ENCODE results near the gene SYNGR1.
"Not testable (repeated sequence)": the region's sequence is repeated elsewhere in the genome, so short reads cannot be mapped to it uniquely, and the experiment has no call there.

The SYNGR1 gene

DNA sequence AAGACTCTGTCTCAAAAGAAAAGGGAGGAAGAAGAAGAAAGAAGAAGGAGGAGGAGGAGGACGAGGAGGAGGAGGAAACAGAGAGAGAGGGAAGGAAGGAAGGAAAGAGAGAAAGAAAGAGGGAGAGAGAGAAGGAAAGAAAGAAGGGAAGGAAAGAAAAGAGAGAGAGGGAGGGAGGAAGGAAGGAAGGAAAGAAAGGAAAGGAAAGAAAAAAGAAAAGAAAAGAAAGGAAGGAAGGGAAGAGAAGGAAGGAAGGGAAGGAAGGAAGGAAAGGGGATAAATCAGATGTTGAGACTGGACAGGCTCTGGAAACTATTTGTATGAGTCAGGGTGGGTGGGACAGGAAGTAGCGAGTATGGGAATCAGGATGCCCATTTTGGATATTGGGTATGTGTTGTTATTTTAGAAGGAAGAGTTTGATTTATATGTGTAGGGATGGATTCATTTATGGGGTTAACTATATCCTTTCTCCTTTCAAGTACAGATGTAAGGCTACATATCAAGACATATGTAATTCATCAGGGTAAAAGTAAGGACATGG, 24.3 kb upstream of the SYNGR1 start:
- FAIRE-seq = no peak
- no peak for TF ChIP-seq POLR2A (IDR thresholded peaks at IDR 0.05; ENCODE audit: low read depth, low read length)
- no peak for DNase-seq (ENCODE audit: insufficient read length, low spot score)

DNA sequence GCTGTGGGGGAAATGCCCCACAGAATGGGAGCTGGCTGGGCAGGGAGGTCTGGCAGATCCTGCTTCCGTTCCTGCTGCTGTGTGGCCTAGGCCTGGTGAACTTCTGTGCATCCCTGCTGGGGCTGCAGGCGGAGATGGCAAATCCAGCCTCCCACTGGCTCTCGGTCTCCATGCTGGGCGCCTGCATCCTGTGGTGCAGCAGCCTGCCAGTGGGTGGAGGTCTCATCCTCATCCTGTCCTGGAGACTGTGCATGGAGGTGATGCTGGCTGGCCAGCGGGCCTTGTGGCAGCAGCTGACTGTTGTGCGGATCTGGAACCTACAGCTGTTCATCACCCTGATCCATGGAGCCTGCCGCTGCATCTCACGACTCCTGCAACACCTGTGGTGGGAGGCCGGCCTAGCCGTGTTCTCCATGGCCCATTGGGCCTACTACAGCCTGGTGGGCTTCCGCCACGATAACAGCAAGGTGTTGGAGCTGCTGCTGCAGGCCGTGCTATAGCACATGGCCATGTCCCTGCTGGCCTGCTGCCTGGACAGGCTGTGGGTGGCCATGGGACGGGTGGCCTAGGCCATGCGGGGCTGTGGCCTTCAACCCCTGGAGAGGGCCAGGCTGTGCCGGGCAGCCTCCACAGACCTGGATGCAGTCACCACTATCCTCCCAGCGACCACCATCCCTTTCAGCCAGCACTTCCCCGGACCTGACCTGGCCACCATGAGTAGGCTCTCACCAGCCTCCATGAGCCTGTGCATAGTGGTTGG, 21.6 kb upstream of the SYNGR1 start:
- no peak for TF ChIP-seq POLR2A (IDR thresholded peaks at IDR 0.05; ENCODE audit: low read depth, low read length)
- FAIRE-seq (no peak), DNase-seq (ENCODE audit: insufficient read length, low spot score) (no peak)

DNA sequence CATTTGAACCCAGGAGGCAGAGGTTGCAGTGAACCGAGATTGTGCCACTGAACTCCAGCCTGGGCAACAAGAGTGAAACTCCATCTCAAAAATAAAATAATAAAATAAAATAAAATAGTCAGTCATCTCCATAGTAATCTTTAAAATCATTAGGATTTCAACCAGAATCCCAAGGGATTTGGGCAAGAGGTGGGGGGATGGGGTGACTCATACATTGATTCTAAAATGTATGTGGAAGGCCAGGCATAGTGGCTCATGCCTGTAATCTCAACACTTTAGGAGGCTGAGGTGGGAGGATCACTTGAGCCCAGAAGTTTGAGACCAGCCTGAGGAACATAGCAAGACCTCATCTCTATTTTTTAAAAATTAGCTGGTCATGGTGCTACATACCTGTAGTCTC, 19.2 kb upstream of the SYNGR1 start:
- not testable (repeated sequence) for FAIRE-seq; DNase-seq (ENCODE audit: insufficient read length, low spot score)

DNA sequence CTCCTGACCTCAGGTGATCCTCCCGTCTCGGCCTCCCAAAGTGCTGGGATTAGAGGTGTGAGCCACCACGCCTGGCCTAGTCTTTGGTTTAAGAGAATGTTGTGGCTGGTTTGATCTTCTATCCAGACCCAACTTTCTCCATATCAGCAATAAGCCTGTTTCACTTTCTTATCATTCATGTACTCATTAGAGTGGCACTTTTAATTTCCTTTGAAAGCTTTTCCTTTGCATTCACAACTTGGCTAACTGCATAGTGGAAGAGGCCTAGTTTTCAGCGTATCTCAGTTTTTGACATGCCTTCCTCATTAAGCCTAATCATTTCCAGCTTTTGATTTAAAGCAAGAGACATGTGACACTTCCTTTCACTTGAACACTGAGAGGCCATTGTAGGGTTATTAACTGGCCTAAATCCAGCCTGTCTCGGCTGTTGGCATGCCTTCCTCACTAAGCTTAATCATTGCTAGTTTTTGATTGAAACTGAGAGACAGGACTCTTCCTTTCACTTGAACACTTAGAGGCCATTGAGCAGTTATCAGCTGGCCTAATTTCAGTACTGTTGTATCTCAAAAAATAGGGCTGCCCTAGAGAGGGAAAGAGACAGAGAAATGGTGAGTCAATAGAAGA, 17.2 kb upstream of the SYNGR1 start:
- no peak for FAIRE-seq
- no peak for DNase-seq (ENCODE audit: insufficient read length, low spot score)
- TF ChIP-seq POLR2A (IDR thresholded peaks at IDR 0.05; ENCODE audit: low read depth, low read length) = no peak

DNA sequence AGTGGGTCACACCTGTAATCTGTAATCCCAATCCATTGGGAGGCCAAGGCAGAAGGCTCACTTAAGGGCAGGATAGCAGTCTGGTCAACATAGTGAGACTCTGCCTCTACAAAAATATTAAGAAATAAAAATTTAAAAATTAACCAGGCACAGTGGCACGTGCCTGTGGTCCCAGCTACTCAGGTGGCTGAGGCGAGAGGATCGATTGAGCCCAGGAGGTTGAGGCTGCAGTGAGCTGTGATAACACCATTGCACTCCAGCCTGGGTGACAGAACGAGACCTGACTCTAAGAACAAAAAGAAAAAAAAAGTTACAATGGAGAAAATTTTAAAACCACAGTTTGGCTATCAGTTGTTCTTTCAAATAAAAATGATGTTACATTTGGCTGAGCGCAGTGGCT, 13.4 kb upstream of the SYNGR1 start:
- no peak for TF ChIP-seq POLR2A (IDR thresholded peaks at IDR 0.05; ENCODE audit: low read depth, low read length)
- no peak for FAIRE-seq
- DNase-seq (ENCODE audit: insufficient read length, low spot score) = no peak

DNA sequence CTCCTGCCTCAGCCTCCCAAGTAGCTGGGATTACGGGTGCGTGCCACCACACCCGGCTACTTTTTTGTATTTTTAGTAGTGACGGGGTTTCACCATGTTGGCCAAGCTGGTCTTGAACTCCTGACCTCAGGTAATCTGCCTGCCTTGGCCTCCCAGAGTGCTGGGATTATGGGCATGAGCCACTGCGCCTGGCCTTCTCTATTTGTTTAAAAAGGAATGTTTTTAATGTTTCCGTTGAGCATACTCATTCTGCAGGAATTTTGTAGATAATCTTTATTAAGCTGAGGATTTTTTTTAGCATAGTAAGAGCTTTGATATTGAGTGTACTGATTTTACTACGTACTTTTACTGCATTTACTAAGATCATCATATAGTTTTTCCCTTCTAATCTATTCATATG, 10.0 kb upstream of the SYNGR1 start:
- DNase-seq (ENCODE audit: insufficient read length, low spot score); FAIRE-seq: not testable (repeated sequence)

DNA sequence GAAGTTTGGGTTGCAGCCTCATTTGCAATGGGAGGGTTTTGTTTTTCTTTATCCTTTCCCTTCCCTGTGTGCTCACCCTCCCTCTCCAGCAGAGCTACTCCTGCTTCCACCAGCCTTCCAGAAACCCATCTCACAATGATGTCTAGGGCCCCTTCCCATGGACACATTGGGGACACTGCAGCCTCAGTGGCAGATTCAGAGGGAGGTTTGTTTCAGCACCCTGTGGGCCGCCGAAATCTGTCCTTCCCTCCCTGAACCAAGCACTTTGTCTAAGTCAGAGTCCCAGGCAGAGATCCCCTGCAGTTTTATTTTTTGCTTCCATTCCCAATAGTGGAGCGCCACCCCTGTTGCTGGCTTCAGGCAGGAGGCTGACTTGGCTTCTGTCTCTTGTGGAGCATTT, 8.6 kb upstream of the SYNGR1 start:
- FAIRE-seq (no peak), DNase-seq (ENCODE audit: insufficient read length, low spot score) (no peak)
- no peak for TF ChIP-seq POLR2A (IDR thresholded peaks at IDR 0.05; ENCODE audit: low read depth, low read length)

DNA sequence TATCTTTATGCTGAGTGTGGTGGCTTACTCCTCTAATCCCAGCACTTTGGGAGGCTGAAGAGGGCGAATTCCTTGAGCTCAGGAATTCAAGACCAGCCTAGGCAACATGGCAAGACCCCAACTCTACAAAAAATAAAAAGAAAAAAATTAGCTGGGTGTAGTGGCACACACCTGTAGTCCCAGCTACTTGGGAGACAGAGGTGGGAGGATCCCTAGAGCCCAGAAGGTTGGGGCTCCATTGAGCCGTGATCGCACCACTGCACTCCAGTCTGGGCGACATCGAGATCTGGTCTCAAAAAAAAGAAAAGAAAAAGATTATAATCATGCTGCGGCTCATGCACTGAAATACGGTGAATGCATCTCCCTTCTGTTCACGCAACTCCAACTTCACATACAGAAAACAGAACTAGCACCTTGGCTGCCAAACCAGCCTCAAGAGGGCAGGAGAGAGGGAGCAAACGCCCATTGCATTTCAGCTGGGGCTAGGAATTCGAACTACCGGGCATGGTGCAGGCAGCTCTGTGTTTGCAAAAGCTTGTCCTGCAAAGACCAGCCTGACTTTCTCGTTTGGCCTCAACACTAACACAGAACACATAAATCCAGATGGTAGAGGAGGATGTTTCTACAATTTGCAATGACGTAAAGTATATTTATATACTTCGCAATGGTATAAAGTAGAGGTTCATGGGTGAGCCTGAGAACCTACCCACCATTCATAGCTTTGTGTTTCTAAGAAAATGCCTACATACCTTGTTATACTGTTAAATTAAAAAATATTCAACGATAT, 6.3 kb upstream of the SYNGR1 start:
- DNase-seq (ENCODE audit: insufficient read length, low spot score) (no peak), FAIRE-seq (peak; percentile 85)
- TF ChIP-seq POLR2A (IDR thresholded peaks at IDR 0.05; ENCODE audit: low read depth, low read length) = no peak

DNA sequence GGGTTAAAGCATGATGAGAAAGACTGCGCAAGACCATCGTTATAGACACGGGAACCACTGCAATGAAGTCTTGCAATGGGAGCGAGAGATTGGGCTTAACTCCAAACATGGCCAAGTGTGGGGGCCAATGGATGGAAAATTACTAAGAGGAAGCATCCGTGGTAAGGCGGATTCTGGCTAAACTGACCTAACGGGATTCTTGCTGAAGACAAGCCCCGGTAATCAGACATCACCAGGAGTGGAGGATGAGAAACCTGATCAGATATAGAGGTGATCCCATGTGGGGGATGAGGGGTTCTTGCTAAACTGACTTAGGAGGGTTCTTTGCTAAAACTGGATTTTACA, 5.8 kb upstream of the SYNGR1 start:
- no peak for TF ChIP-seq POLR2A (IDR thresholded peaks at IDR 0.05; ENCODE audit: low read depth, low read length)
- DNase-seq (ENCODE audit: insufficient read length, low spot score) (no peak), FAIRE-seq (no peak)

DNA sequence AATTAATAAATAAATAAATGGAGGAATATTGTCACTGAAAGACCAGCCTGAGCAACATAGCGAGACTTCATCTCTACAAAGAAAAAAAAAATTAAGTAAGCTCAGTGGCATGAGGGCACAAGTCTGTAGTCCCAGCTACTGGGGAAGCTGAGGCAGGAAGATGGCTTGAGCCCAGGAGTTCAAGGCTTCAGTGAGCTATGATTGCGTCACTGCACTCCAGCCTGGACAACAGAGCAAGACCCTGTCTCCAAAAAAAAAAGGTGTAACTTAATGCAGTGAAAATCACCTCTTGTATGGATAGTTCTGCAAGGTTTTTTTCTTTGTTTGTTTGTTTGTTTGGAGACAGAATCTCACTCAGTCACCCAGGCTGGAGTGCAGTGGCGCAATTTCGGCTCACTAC, 4.6 kb upstream of the SYNGR1 start:
- FAIRE-seq = no peak
- no peak for TF ChIP-seq POLR2A (IDR thresholded peaks at IDR 0.05; ENCODE audit: low read depth, low read length)
- no peak for DNase-seq (ENCODE audit: insufficient read length, low spot score)

DNA sequence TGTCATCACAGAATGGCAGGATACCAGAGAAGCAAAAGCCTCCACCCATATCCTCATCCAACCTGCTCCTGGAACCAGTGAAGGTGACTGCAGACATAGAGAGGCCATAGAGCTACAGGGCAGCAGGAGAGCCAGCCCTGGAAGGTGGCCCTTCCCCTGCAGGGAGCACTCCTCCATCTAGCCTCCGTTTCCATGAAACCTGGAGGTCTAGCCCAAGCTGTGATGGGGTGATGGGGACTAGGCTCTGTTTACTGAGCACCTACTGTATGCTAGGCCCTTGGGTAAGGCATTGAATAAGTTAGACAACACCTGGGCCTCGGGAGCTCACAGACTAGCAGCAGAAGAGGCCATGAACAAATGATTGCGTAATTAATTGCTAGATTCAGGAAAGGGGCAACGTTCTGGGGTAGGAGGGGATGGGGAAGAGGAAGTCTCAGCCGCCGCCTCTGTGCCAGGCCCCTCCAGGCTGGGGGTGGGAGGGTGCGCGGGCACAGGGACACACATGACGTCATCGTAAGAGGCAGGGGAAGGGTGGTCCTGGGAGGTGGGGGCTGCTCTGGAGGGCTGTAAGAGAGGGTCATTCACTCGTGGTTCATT, 784 bp upstream of the SYNGR1 start:
- no peak for FAIRE-seq
- TF ChIP-seq POLR2A (IDR thresholded peaks at IDR 0.05; ENCODE audit: low read depth, low read length) = no peak
- no peak for DNase-seq (ENCODE audit: insufficient read length, low spot score)

DNA sequence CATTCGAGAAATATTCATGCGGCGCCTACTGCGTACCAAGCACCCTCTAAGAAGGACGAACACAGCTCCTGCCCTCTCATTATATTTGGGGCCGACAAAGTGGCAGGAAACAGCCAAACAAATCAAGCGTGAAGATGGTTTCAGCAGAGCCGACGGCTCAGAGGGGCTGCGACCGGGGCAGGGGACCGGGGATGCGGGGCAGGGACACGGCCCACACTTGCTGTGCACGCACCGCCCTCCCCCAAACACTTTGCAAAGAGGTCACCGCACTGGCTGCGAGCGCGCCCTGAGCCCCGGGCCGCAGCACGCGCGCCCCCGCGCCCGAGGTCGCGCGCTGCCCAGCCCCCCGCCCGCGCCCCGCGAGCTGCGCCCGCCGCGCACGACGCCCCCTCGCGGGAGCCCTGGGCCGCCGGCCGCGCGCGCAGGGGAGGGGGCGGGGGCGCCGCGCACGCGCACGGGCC, 255 bp upstream of the SYNGR1 start:
- FAIRE-seq (no peak), DNase-seq (ENCODE audit: insufficient read length, low spot score) (no peak)
- TF ChIP-seq POLR2A (IDR thresholded peaks at IDR 0.05; ENCODE audit: low read depth, low read length) = no peak

DNA sequence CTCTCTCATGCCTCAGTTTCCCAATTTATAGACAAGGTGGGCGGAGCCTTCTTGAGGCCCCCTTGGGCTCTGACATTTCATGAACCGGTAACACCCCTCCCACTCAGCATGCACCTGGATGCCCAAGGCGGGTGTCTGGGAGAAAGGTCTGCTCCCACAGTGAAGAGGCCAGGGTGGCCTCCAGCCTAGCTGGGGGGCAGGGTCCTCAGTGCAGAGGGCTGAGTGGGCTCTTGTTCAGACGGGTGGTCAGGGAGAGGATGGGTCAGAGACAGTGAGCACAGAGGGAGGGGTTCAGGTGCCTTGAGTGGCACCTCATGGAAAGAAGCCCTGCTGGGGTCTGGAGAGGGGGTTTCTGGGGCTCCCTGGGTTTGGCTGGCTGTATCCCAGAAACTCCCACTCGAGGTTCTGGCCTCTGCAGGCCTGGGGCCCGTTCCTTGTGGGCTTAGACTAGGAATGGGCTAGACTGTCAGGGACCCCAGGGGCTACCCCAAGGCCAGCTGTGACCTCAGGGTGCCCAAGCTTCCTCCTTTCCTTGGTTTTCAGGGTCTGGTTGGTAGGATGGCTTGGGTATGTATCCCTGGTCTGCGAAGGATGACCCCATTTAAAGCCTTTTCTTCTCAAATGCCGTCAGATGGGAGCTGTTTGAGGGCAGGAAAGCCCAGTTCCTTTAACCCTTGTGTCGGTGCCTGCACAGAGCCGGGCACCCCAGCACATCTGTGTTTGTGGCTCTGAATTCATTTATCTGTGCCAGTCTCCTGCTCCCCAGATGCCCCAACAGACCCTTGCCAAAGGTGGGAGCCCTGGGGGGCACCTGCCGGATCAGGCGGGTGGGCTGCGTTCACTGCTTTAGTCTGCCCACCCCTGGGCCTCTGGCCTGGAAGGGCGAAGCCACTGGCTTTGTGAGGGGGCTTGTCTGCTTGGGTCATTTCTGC, 1.2 kb downstream of the SYNGR1 start:
- no peak for FAIRE-seq
- TF ChIP-seq POLR2A (IDR thresholded peaks at IDR 0.05; ENCODE audit: low read depth, low read length) = no peak
- DNase-seq (ENCODE audit: insufficient read length, low spot score) = no peak
